GM12878 (cell line): Measurements from ENCODE around the gene ADCK1. TPM values are rescaled to one million over a fixed set of nuclear protein-coding genes. Genes with fewer than 3 reads are reported as not detected.

Source experiments
- ATF3 ChIP-seq: IDR thresholded peaks from 2 replicates; pipeline ENCODE4 v1.6.1; 2011; ENCODE audit warnings: low read depth, mild to moderate bottlenecking, low read length, moderate library complexity, borderline replicate concordance; ENCODE audit errors: extremely low read depth
- BACH1 ChIP-seq: fragments of 450-650 bp; IDR thresholded peaks from 2 replicates; pipeline ENCODE4 v1.6.1; 2017; ENCODE audit warnings: mild to moderate bottlenecking, borderline replicate concordance
- BCL11A ChIP-seq: IDR thresholded peaks from 2 replicates; pipeline ENCODE4 v1.6.1; 2011; ENCODE audit warnings: low read depth, low read length
- BCL3 ChIP-seq: IDR thresholded peaks from 2 replicates; pipeline ENCODE4 v1.6.1; 2011; ENCODE audit warnings: borderline replicate concordance, low read depth, mild to moderate bottlenecking, moderate library complexity, low read length; ENCODE audit not compliant: insufficient read depth, poor library complexity, severe bottlenecking
- CEBPB ChIP-seq, 2 experiments: fragments of 150-350 bp in 1 of 2; IDR thresholded peaks; 2 replicates each; pipeline ENCODE4 v1.6.1; 2012 to 2014; ENCODE audit warnings: low read depth in 2 of 2, low read length in 2 of 2, borderline replicate concordance in 1 of 2, inconsistent platforms in 1 of 2
- CREM ChIP-seq: IDR thresholded peaks from 2 replicates; pipeline ENCODE4 v1.6.1; 2014; ENCODE audit warnings: antibody characterized with exemption, low read depth
- ETV6 ChIP-seq, 2 experiments: fragments of 450-650 bp in 1 of 2; IDR thresholded peaks in 1 of 2; conservative IDR thresholded peaks in 1 of 2; 2 replicates each; pipeline ENCODE4 v1.6.1; 2014; ENCODE audit warnings: antibody characterized with exemption in 1 of 2, borderline replicate concordance in 1 of 2, low read depth in 1 of 2, mild to moderate bottlenecking in 1 of 2, moderate library complexity in 1 of 2
- FOXK2 ChIP-seq: fragments of 450-650 bp; IDR thresholded peaks from 2 replicates; pipeline ENCODE4 v1.6.1; 2017; ENCODE audit warnings: mild to moderate bottlenecking, moderate library complexity
- FOXM1 ChIP-seq: IDR thresholded peaks from 2 replicates; pipeline ENCODE4 v1.6.1; 2012; ENCODE audit warnings: low read depth, mild to moderate bottlenecking, inconsistent platforms, low read length, moderate library complexity
- HCFC1 ChIP-seq: fragments of 150-350 bp; IDR thresholded peaks from 2 replicates; pipeline ENCODE4 v1.6.1; 2014; ENCODE audit warnings: low read length
- HDAC2 ChIP-seq: fragments of 200-600 bp; sonication (generic); IDR thresholded peaks from 2 replicates; pipeline ENCODE4 v1.6.1; 2017
- HDGF ChIP-seq: fragments of 450-650 bp; IDR thresholded peaks from 2 replicates; pipeline ENCODE4 v1.6.1; 2016; ENCODE audit warnings: antibody characterized with exemption
- MAX ChIP-seq: IDR thresholded peaks from 2 replicates; pipeline ENCODE4 v1.6.1; 2012; ENCODE audit warnings: low read depth, low read length, improper control_type of control experiment
- MEF2A ChIP-seq: IDR thresholded peaks from 2 replicates; pipeline ENCODE4 v1.6.1; 2011; ENCODE audit warnings: low read depth, mild to moderate bottlenecking, low read length, moderate library complexity; ENCODE audit not compliant: insufficient read depth
- MYC ChIP-seq: IDR thresholded peaks from 2 replicates; pipeline ENCODE4 v1.6.1; 2011; ENCODE audit warnings: mild to moderate bottlenecking, low read length, moderate library complexity, inconsistent platforms; ENCODE audit not compliant: insufficient read depth, insufficient replicate concordance, insufficient read length, severe bottlenecking
- NBN ChIP-seq: fragments of 450-650 bp; IDR thresholded peaks from 2 replicates; pipeline ENCODE4 v1.6.1; 2016
- NR2F1 ChIP-seq: fragments of 450-650 bp; conservative IDR thresholded peaks from 2 replicates; pipeline ENCODE4 v1.6.1; 2017; ENCODE audit warnings: mild to moderate bottlenecking
- PAX5 ChIP-seq: IDR thresholded peaks from 2 replicates; pipeline ENCODE4 v1.6.1; 2011; ENCODE audit warnings: low read depth, low read length, borderline replicate concordance
- POLR2A ChIP-seq: IDR thresholded peaks from 2 replicates; pipeline ENCODE4 v1.6.1; 2011; ENCODE audit warnings: low read depth, mild to moderate bottlenecking, low read length
- POLR2AphosphoS2 ChIP-seq: IDR thresholded peaks from 2 replicates; pipeline ENCODE4 v1.6.1; 2011; ENCODE audit warnings: low read depth, mild to moderate bottlenecking, low read length, improper control_type of control experiment, moderate library complexity
- RAD21 ChIP-seq: IDR thresholded peaks from 2 replicates; pipeline ENCODE4 v1.6.1; 2011; ENCODE audit warnings: mild to moderate bottlenecking, low read depth, low read length, moderate library complexity; ENCODE audit not compliant: insufficient read depth
- RB1 ChIP-seq: fragments of 450-650 bp; formaldehyde crosslinking; IDR thresholded peaks from 2 replicates; pipeline ENCODE4 v1.6.1; 2017; ENCODE audit warnings: mild to moderate bottlenecking, borderline replicate concordance
- RELA ChIP-seq: fragments of 450-650 bp; IDR thresholded peaks from 2 replicates; pipeline ENCODE4 v1.8.0; 2014; ENCODE audit warnings: borderline replicate concordance; ENCODE audit not compliant: partially characterized antibody
- SP1 ChIP-seq: IDR thresholded peaks from one replicate; pipeline ENCODE4 v1.6.1; 2011; ENCODE audit warnings: low read depth, low read length
- SREBF1 ChIP-seq: IDR thresholded peaks from 2 replicates; pipeline ENCODE4 v1.6.1; 2012; ENCODE audit warnings: mild to moderate bottlenecking, low read length
- STAT3 ChIP-seq: IDR thresholded peaks from 2 replicates; pipeline ENCODE4 v1.6.1; 2011; ENCODE audit warnings: low read depth, low read length, improper control_type of control experiment
- ZBTB33 ChIP-seq: fragments of 450-650 bp; IDR thresholded peaks from 2 replicates; pipeline ENCODE4 v1.6.1; 2017; ENCODE audit warnings: mild to moderate bottlenecking
- ZSCAN29 ChIP-seq: fragments of 450-650 bp; IDR thresholded peaks from 2 replicates; pipeline ENCODE4 v1.6.1; 2017; ENCODE audit warnings: mild to moderate bottlenecking, moderate library complexity
- ZZZ3 ChIP-seq: IDR thresholded peaks from 2 replicates; pipeline ENCODE4 v1.6.1; 2011; ENCODE audit warnings: low read depth; ENCODE audit not compliant: control insufficient read depth, insufficient read length
- polyA plus RNA-seq, 11 experiments: library from polyadenylated mRNA; depleted of rRNA in 4 of 11; unstranded in 6 of 11; stranded (reverse) in 5 of 11; fragments of >200 nt; fragmentation: Nextera tagmentation in 4 of 11; fragmentation: Illumina TruSeq in 1 of 11; extraction: Ambion mirVana in 4 of 11; extraction: Trizol in 1 of 11; gene quantifications; 1 replicate in 1 of 11; 2 replicates in 10 of 11; pipeline versions ENCODE4 v1.2.1 to v1.2.3, GENCODE V29; 2011 to 2016; ENCODE audit warnings: inconsistent platforms in 2 of 11, missing spikeins in 2 of 11, low read depth in 1 of 11
- total RNA-seq, 4 experiments: library from RNA; depleted of rRNA in 3 of 4; stranded (reverse); fragments of >200 nt in 3 of 4; fragmentation: Illumina TruSeq in 1 of 4; extraction: Trizol in 1 of 4; gene quantifications; 2 replicates each; pipeline versions ENCODE4 v1.2.1 to v1.2.3, GENCODE V29; 2013 to 2021

Gene ADCK1
- total and polyA plus RNA-seq, 10 of the 15 experiments (the other 5 are each of a cell fraction or from before 2014, with no cell fraction given) = 3.3 to 8.5 (median 5.1) TPM

GRCh38 chr14:77799863-77800730 lies at the start of gene ADCK1 (continued):
- TF ChIP-seq BCL3 (no peak), ATF3 (peak; percentile 78), BCL11A (0 out of 2 replicates have a peak, but pooled peaks have one; percentile 4), MAX (peak; percentile 67; the same call in 1 of the 2 replicates), STAT3 (no peak), BACH1 (peak; percentile 59), POLR2A (peak; percentile 90), FOXK2 (no peak), SP1 (no peak), ZBTB33 (no peak), CEBPB (IDR thresholded peaks at IDR 0.05; ENCODE audit: borderline replicate concordance in 1 of 2, low read depth in 2 of 2, low read length in 2 of 2) (no peak), PAX5 (peak; percentile 8; the same call in 1 of the 2 replicates), RAD21 (peak; percentile 5; the same call in 1 of the 2 replicates), SREBF1 (peak; percentile 34; the same call in 1 of the 2 replicates), ETV6 (conservative IDR thresholded peaks at IDR 0.05 in 1 of 2, IDR thresholded peaks at IDR 0.05 in 1 of 2; ENCODE audit: borderline replicate concordance in 1 of 2, low read depth in 1 of 2) (no peak), ZZZ3 (no peak), HCFC1 (peak; percentile 90), POLR2AphosphoS2 (no peak), HDGF (0 out of 2 replicates have a peak, but pooled peaks have one; percentile 31), FOXM1 (no peak), NBN (no peak), NR2F1 (peak; percentile 99), MYC (peak; percentile 93), MEF2A (no peak), ZSCAN29 (peak; percentile 66; the same call in 1 of the 2 replicates), HDAC2 (no peak), RELA (peak; percentile 44), RB1 (0 out of 2 replicates have a peak, but pooled peaks have one; percentile 40), CREM (peak; percentile 73)
